Keratinocyte (primary cell): ENCODE measurements around the gene SLC17A9. TPM values are rescaled to one million over a fixed set of nuclear protein-coding genes. Genes with fewer than 3 reads are reported as not detected.

Experiments used
- DNase-seq: peaks from one replicate; pipeline ENCODE4 v3.0.0-alpha.2; 2011; ENCODE audit warnings: low read depth, missing footprints, low spot score
- FAIRE-seq: peaks from 2 replicates; lab custom pipeline; 2011; peaks lifted over from hg19 to GRCh38; lab: Jason Lieb, UNC
- H2AFZ ChIP-seq: 2 replicates; pipeline ENCODE4 v1.6.0; 2012; ENCODE audit warnings: low read length, control low read depth, inconsistent platforms; ENCODE audit not compliant: control insufficient read depth
- H3K27ac ChIP-seq: 2 replicates; pipeline ENCODE4 v1.5.1; 2011; ENCODE audit warnings: low read length; ENCODE audit not compliant: control insufficient read depth, insufficient read depth
- H3K27me3 ChIP-seq: 3 replicates; pipeline ENCODE4 v1.6.0; 2011; ENCODE audit warnings: low read length; ENCODE audit not compliant: control insufficient read depth, insufficient read depth; ENCODE audit errors: extremely low read depth
- H3K36me3 ChIP-seq, 2 experiments: 2 replicates in 1 of 2; 3 replicates in 1 of 2; pipeline ENCODE4 v1.5.1; 2011; ENCODE audit warnings: low read length in 2 of 2, mild to moderate bottlenecking in 1 of 2; ENCODE audit not compliant: control insufficient read depth in 2 of 2, insufficient read depth in 2 of 2; ENCODE audit errors: extremely low read depth in 1 of 2
- H3K4me1 ChIP-seq: 3 replicates; pipeline ENCODE4 v1.5.1; 2011; ENCODE audit warnings: low read length; ENCODE audit not compliant: control insufficient read depth, insufficient read depth; ENCODE audit errors: extremely low read depth
- H3K4me2 ChIP-seq: 3 replicates; pipeline ENCODE4 v1.6.0; 2011; ENCODE audit warnings: low read depth, low read length; ENCODE audit not compliant: control insufficient read depth, insufficient read depth; ENCODE audit errors: extremely low read depth
- H3K4me3 ChIP-seq, 3 experiments: fragments of 200-600 bp in 1 of 3; sonication (generic) in 1 of 3; 2 replicates in 2 of 3; 3 replicates in 1 of 3; pipeline ENCODE4 v1.5.1; 2011 to 2016; ENCODE audit warnings: low read length in 3 of 3, mild to moderate bottlenecking in 3 of 3, control low read depth in 2 of 3, inconsistent platforms in 1 of 3, low read depth in 1 of 3, mixed read lengths in 1 of 3, mixed run types in 1 of 3, moderate library complexity in 1 of 3; ENCODE audit not compliant: control insufficient read depth in 2 of 3, insufficient read depth in 2 of 3; ENCODE audit errors: extremely low read depth in 1 of 3
- H3K79me2 ChIP-seq: 2 replicates; pipeline ENCODE4 v1.6.0; 2012; ENCODE audit warnings: low read length; ENCODE audit not compliant: control insufficient read depth, insufficient read depth
- H3K9ac ChIP-seq: 3 replicates; pipeline ENCODE4 v1.6.0; 2011; ENCODE audit warnings: low read length; ENCODE audit not compliant: control insufficient read depth, insufficient read depth; ENCODE audit errors: extremely low read depth
- H3K9me1 ChIP-seq: 3 replicates; pipeline ENCODE4 v1.6.0; 2011; ENCODE audit warnings: low read length; ENCODE audit not compliant: control insufficient read depth, insufficient read depth; ENCODE audit errors: extremely low read depth
- H3K9me3 ChIP-seq: 2 replicates; pipeline ENCODE4 v1.5.1; 2012; ENCODE audit warnings: low read depth, low read length; ENCODE audit not compliant: control insufficient read depth
- H4K20me1 ChIP-seq: 3 replicates; pipeline ENCODE4 v1.6.0; 2011; ENCODE audit warnings: low read length; ENCODE audit not compliant: control insufficient read depth, insufficient read depth; ENCODE audit errors: extremely low read depth
- CTCF ChIP-seq, 3 experiments: IDR thresholded peaks in 1 of 3; conservative IDR thresholded peaks in 1 of 3; optimal IDR thresholded peaks in 1 of 3; 2 replicates in 2 of 3; 3 replicates in 1 of 3; pipeline versions ENCODE3 to v1.5.1; 2011; ENCODE audit warnings: low read length in 3 of 3, mild to moderate bottlenecking in 3 of 3, moderate library complexity in 2 of 3, control low read depth in 1 of 3, inconsistent platforms in 1 of 3; ENCODE audit not compliant: insufficient read depth in 2 of 3; ENCODE audit errors: extremely low read depth in 1 of 3
- EZH2 ChIP-seq: IDR thresholded peaks from one replicate; pipeline ENCODE4 v1.6.1; 2012; ENCODE audit warnings: inconsistent platforms, mild to moderate bottlenecking, low read length, moderate library complexity
- dilution Hi-C: fragments of 300-500 bp; cut with MboI; formaldehyde crosslinking; loops from one replicate; pipeline ENCODE4 v1.7.0; 2020; ENCODE audit warnings: low sequenced_read_pairs; ENCODE audit not compliant: extremely low pct_ligation_motif_present
- polyA plus RNA-seq, 5 experiments: library from polyadenylated mRNA; depleted of rRNA in 3 of 5; stranded (reverse) in 3 of 5; stranded (forward) in 1 of 5; unstranded in 1 of 5; fragments of >200 nt; gene quantifications; 1 replicate in 1 of 5; 2 replicates in 3 of 5; 3 replicates in 1 of 5; pipeline versions ENCODE4 v1.2.1 to v1.2.3, GENCODE V29; 2011 to 2012; ENCODE audit warnings: missing spikeins in 2 of 5, low read depth in 1 of 5, low replicate concordance in 1 of 5

SLC17A9 gene
- polyA plus RNA-seq, 1 donor (not counting 4 experiments of a cell fraction or from before 2014, with no cell fraction given), result not detected

GRCh38 chr20:62996596-62996982 lies 44.1 kb downstream of the SLC17A9 start:
- Histone ChIP-seq H4K20me1 (no peaks in the 10 kb centered on the region), H2AFZ (no peak overlapping the region), H3K27ac (no peak overlapping the region), H3K9ac (no peak overlapping the region), H3K4me1 (no peaks in the 10 kb centered on the region), H3K27me3 (peaks cover 62% of the 10 kb centered on the region), H3K9me1 (no peaks in the 10 kb centered on the region), H3K9me3 (no peaks in the 10 kb centered on the region), H3K4me2 (no peak overlapping the region), H3K4me3 (no peak overlapping the region), H3K36me3 (no peaks in the 10 kb centered on the region), H3K79me2 (no peaks in the 10 kb centered on the region)
- no peak for TF ChIP-seq EZH2
- TF ChIP-seq CTCF (optimal IDR thresholded peaks at IDR 0.05 in 1 of 3, IDR thresholded peaks at IDR 0.05 in 1 of 3, conservative IDR thresholded peaks at IDR 0.05 in 1 of 3; ENCODE audit: extremely low read depth in 1 of 3, insufficient read depth in 2 of 3, low read length in 3 of 3), result no peak
- FAIRE-seq (no peak), DNase-seq (no peak)
- dilution Hi-C loops, result no loop called here

- Histone ChIP-seq H3K4me3 (no peak overlapping the region), H3K9me3 (no peaks in the 10 kb centered on the region), H3K36me3 (no peaks in the 10 kb centered on the region), H2AFZ (no peak overlapping the region), H3K4me2 (no peak overlapping the region), H3K27ac (no peak overlapping the region), H3K79me2 (no peaks in the 10 kb centered on the region), H4K20me1 (no peaks in the 10 kb centered on the region), H3K4me1 (no peaks in the 10 kb centered on the region), H3K27me3 (peaks cover 70% of the 10 kb centered on the region), H3K9me1 (no peaks in the 10 kb centered on the region), H3K9ac (no peak overlapping the region)
- FAIRE-seq (no peak), DNase-seq (no peak)
- TF ChIP-seq CTCF (optimal IDR thresholded peaks at IDR 0.05 in 1 of 3, IDR thresholded peaks at IDR 0.05 in 1 of 3, conservative IDR thresholded peaks at IDR 0.05 in 1 of 3; ENCODE audit: extremely low read depth in 1 of 3, insufficient read depth in 2 of 3, low read length in 3 of 3) (no peak), EZH2 (no peak)
- dilution Hi-C loops, result no loop called here
Observed at GRCh38 chr20:62997417-62998035, 45.0 kb downstream of the SLC17A9 start.
